SK-N-SH treated with all-trans-retinoic acid at 6 μM for 48 hours (cell line): ENCODE results near the gene ITM2B.

Experiments used
- ATAC-seq: fragments of 200-7000 bp; cut with Tn5 transposase; 3 replicates; pipeline ENCODE4 v1.9.1; 2020; ENCODE audit warnings: mild to moderate bottlenecking, moderate library complexity
- BACH2 ChIP-seq: fragments of 250-450 bp; sonication (Bioruptor Pico); IDR thresholded peaks from 2 replicates; pipeline ENCODE4 v1.9.0; 2021; ENCODE audit warnings: mild to moderate bottlenecking, borderline replicate concordance
- CREB5 ChIP-seq: fragments of 250-450 bp; sonication (Bioruptor Pico); IDR thresholded peaks from 2 replicates; pipeline ENCODE4 v1.5.1; 2020; ENCODE audit warnings: low read depth, mild to moderate bottlenecking, moderate library complexity
- CSDC2 ChIP-seq: fragments of 250-450 bp; sonication (Bioruptor Pico); IDR thresholded peaks from 2 replicates; pipeline ENCODE4 v1.5.0; 2020; ENCODE audit warnings: mild to moderate bottlenecking, moderate library complexity
- CSRNP3 ChIP-seq: fragments of 250-450 bp; sonication (Bioruptor Pico); IDR thresholded peaks from 2 replicates; pipeline ENCODE4 v1.5.1; 2021; ENCODE audit warnings: mild to moderate bottlenecking, moderate library complexity
- ISL1 ChIP-seq: fragments of 250-450 bp; sonication (Bioruptor Pico); IDR thresholded peaks from 2 replicates; pipeline ENCODE4 v2.1.2; 2022; ENCODE audit warnings: mild to moderate bottlenecking, moderate library complexity
- PATZ1 ChIP-seq: fragments of 250-450 bp; sonication (Bioruptor Pico); IDR thresholded peaks from 2 replicates; pipeline ENCODE4 v1.8.0; 2020; ENCODE audit warnings: mild to moderate bottlenecking, moderate library complexity, borderline replicate concordance
- POU6F1 ChIP-seq: fragments of 250-450 bp; sonication (Bioruptor Pico); IDR thresholded peaks from 2 replicates; pipeline ENCODE4 v1.8.0; 2021; ENCODE audit warnings: low read depth, mild to moderate bottlenecking, moderate library complexity, borderline replicate concordance
- RARB ChIP-seq: fragments of 250-450 bp; sonication (Bioruptor Pico); IDR thresholded peaks from 2 replicates; pipeline ENCODE4 v1.8.0; 2021; ENCODE audit warnings: mild to moderate bottlenecking, moderate library complexity
- TCF4 ChIP-seq: fragments of 250-450 bp; sonication (Bioruptor Pico); IDR thresholded peaks from 2 replicates; pipeline ENCODE4 v1.8.0; 2021; ENCODE audit warnings: mild to moderate bottlenecking, moderate library complexity, borderline replicate concordance
- TOX ChIP-seq: fragments of 250-450 bp; sonication (Bioruptor Pico); IDR thresholded peaks from 2 replicates; pipeline ENCODE4 v1.8.0; 2021; ENCODE audit warnings: mild to moderate bottlenecking, moderate library complexity, borderline replicate concordance
- TSHZ2 ChIP-seq: fragments of 250-450 bp; sonication (Bioruptor Pico); IDR thresholded peaks from 2 replicates; pipeline ENCODE4 v1.5.0; 2020; ENCODE audit warnings: mild to moderate bottlenecking, moderate library complexity
- ZC3H10 ChIP-seq: fragments of 250-450 bp; sonication (Bioruptor Pico); IDR thresholded peaks from 2 replicates; pipeline ENCODE4 v1.5.1; 2021; ENCODE audit warnings: mild to moderate bottlenecking, moderate library complexity
- ZFP3 ChIP-seq: fragments of 250-450 bp; sonication (Bioruptor Pico); IDR thresholded peaks from 2 replicates; pipeline ENCODE4 v1.5.0; 2020; ENCODE audit warnings: mild to moderate bottlenecking, moderate library complexity
- ZNF565 ChIP-seq: fragments of 450-650 bp; formaldehyde crosslinking; conservative IDR thresholded peaks from 2 replicates; pipeline ENCODE4 v1.5.0; 2020; ENCODE audit warnings: low read depth, mild to moderate bottlenecking, moderate library complexity
- ZNF8 ChIP-seq: fragments of 450-650 bp; formaldehyde crosslinking; IDR thresholded peaks from 2 replicates; pipeline ENCODE4 v1.5.0; 2020; ENCODE audit warnings: mild to moderate bottlenecking, moderate library complexity

Gene ITM2B

GRCh38 chr13:48317511-48318376 lies 84.7 kb downstream of the ITM2B start (continued):
- TF ChIP-seq TSHZ2 (no peak), TCF4 (CRISPR knock-in tag) (no peak), CREB5 (CRISPR knock-in tag) (no peak), TOX (no peak), ZFP3 (no peak)

GRCh38 chr13:48318377-48318811 lies 85.4 kb downstream of the ITM2B start:
- TF ChIP-seq ZNF8 (CRISPR knock-in tag) (no peak), ISL1 (CRISPR knock-in tag) (no peak), BACH2 (CRISPR knock-in tag) (no peak), PATZ1 (CRISPR knock-in tag) (no peak), POU6F1 (CRISPR knock-in tag) (no peak), TSHZ2 (no peak), CSDC2 (CRISPR knock-in tag) (no peak), ZC3H10 (CRISPR knock-in tag) (no peak), CREB5 (CRISPR knock-in tag) (no peak), RARB (CRISPR knock-in tag) (no peak)
- TF ChIP-seq, all 23 proteins: peak for 0

GRCh38 chr13:48318821-48319511 lies 86.0 kb downstream of the ITM2B start:
- ATAC-seq: no peak
- TF ChIP-seq ZNF565 (CRISPR knock-in tag) (no peak), TSHZ2 (no peak), CSRNP3 (CRISPR knock-in tag) (no peak), CREB5 (CRISPR knock-in tag) (no peak)

More at GRCh38 chr13:48318377-48318811, 85.4 kb downstream of the ITM2B start:
- no peak for ATAC-seq
